RPMI7951 (cell line): Measurements from ENCODE around the gene SIPA1. TPM values are rescaled to one million over a fixed set of nuclear protein-coding genes. Genes with fewer than 3 reads are reported as not detected.

Experiments used
- DNase-seq: peaks from one replicate; pipeline ENCODE4 v3.0.0-alpha.2; 2012; ENCODE audit warnings: low read depth
- total RNA-seq: library from RNA; depleted of rRNA; stranded (reverse); fragments of >200 nt; shearing (Covaris generic); gene quantifications from 2 replicates; pipeline ENCODE4 v1.2.3, GENCODE V29; 2014

SIPA1 gene
- total RNA-seq, 1 experiment from 2014 or later = 16.7 TPM

DNA sequence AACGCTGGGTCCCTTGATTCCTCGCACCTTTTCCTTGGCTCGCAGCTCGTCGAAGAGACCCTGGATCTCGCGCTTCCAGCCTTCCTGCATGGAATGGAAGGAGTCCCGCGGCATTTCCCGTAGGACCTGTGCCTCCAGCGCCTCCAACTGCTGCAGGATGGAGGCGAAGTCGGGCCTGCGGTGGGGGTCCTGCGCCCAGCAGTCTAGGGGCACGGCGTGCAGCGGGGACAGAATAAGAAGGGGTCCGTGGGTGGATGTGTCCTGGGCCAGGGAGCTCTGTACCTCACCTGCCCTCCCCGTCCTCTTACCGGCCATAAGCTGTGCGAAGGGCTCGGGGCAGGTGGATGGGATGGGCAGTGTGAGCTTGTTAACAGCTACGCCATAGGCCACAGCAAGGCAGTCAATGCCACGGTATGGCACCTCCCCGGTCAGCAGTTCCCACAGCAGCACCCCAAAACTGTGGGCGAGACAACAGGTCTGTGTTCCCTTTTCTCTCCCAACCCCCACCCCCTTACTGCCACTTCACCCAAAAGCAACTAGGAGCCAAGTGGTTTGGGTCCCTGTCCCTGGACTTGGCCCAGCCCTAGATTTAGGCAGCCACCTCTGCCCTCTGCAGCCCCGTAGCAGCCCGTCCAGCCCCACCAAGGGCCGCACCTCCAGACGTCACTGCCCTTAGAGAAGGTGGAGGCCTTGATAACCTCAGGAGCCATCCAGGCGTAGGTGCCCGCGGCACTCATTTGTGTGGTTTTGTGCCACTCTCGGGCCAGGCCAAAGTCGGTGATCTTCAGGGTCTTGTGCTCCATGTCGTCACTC is 30.1 kb upstream of the SIPA1 start:
- DNase-seq = no peak

- no peak for DNase-seq
These were observed 28.7 kb upstream of the SIPA1 start for GRCh38 chr11:65609229-65609628.

- DNase-seq = no peak
These were observed 28.2 kb upstream of the SIPA1 start for GRCh38 chr11:65609665-65610064.

DNA sequence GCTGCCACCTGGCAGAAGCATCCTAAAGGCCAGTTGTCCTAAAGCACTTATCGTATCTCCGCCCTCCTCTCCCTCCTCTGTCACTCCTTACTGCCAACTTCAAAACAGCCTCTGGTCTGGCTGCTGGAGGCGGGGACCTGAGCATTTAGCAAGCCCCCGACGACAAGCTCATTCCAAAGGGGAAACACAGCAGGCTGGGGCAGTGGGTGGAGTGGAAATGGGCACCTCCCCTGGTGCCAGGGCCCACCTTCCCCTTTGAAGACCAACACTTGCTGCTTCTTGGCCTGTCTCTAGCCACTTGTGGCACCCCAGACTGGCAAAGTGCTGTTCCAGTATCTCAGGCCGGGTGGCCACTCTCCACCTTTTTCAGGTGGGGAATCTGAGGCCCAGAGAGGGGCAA is 27.5 kb upstream of the SIPA1 start:
- no peak for DNase-seq

GRCh38 chr11:65611028-65611757 is 26.7 kb upstream of the SIPA1 start:
- DNase-seq = no peak

DNA sequence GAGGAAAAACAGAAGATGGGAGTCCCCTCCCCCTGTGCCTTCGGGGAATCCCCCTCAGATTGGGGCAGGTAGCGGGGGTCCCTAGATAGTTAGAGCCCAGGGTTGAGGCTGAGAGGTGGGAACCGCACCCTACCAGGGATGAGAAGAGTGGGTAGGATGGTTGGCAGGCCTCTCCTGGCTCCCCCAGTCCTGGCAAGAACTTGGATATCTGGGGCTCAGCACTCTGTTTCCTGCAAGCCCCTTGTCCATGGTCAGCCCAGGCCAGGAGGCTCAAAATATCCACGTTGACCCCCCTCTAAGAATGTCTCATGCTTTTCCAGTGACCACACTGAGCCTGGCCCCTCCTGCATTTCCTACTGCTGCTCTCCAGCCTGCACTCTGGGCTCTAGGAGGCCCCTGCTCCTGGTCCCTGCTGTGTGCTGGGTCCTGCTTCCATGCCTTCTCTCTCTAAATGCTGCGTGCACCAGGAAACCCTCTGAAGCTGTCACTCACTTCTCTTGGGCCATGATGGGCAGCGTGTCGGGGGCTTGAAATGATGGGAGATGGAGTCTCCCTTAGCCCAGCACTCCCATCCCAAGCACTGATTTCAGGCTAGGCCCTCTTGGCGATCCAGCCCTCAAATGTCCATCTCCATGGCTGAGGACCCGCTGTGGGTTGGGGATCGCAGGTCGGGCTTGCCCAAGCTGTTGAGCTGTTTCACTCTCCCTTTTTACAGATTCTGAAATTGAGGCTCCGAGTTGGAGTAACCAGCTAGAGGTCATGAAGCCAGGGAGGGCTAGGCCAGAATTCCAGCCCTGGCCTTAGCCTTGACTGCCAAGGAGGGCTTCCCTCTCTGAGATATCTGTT is 25.9 kb upstream of the SIPA1 start:
- DNase-seq = no peak

GRCh38 chr11:65612691-65613090 is 25.2 kb upstream of the SIPA1 start:
- no peak for DNase-seq

DNA sequence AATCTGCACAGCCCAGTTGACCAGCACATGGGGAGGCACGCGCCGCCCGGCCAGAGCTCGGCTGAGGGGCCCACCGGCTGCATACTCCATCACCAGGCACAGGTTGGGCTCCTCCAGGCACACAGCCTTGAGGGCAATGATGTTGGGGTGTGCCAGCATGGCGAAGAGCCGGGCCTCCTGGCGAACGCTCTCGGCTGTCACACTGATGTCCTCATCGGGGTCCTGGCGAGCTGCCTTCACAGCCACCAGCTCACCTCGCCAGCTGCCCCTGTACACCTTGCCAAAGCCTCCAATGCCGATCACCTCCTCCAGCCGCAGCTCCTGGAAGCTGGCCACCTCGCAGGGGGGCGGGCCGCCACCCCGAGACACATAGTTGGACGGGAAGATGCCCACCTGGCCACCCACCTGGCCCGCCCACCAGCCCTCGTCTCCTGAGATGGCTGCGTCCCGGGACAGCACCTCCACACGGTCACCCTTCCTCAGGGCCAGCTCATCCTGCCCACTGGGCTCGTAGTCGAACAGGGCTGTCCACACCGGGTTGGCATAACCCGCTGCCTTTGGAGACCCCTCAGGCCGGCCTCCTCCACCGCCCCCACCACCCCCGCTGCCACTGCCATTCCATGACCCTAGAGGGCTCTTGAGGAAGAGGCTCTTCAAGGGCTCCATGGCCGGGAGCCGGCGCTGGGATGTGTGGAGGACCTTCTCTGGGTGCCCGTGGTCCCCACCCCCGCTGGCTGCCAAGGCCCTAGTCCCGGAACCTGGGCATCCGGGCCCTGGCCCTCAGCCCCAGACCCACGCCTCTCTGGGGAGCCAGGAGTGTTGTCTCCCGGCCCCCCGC is 24.6 kb upstream of the SIPA1 start:
- no peak for DNase-seq

DNA sequence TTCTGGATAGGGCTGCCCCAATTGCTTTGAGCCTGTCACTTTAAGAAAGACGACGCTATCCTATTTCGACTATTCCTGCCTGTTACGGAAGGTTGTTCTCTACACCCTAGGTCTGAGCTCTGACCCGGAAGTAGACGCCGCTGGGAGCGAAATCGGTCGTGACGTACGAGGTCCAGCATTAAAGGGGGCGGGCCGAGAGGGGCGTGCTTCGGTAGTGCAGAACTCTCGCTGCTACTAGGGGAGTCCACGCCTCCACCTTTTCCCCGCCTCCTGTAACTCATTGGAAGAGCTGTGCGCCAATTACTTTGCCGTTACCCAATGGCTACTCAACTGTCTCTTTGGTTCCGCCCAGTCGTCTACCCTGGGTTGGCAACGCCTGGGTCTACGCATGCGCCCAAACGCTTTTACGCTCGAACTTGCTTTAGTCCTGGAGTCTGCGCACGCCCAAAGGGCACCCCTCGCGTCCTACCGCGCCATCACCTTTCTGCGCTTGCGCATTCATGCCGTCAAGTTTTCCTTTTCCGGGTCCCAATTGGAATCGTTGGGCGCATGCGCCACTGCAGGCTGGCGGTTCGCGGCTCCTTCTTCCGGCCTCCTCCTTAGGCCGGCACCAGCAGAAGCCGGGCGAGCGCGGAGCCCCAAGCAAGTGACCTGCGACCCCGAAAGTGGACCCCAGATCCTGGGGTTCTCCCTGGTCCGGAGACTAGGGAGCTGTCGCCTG is 22.5 kb upstream of the SIPA1 start, which contains the start of gene PCNX3:
Gene PCNX3, plus strand, starts transcription at position 548 of the 721 bp plus-strand sequence. CDS start 536 bp downstream, outside the sequence.
- DNase-seq = peak; percentile 100

- no peak for DNase-seq
These were observed 21.8 kb upstream of the SIPA1 start for GRCh38 chr11:65615950-65616574.

DNA sequence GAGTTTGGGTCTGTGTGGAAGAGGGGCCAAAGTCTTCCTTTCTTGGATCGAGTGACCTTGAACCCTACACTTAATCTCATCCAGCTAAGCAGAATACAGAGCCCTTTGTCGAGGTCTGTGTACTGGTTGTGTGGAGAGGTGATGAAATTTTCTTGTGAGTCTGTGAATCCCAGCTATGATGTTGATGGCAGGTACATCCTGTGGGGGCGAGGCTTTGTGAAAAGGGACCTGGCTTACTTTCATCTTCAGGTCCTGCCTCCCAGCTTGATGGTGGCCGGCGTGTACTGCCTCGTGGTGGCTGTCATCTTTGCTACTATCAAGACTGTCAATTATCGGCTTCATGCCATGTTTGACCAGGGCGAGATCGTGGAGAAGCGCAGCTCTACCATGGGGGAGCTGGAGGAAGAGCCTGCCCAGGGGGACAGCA is 21.3 kb upstream of the SIPA1 start:
- DNase-seq = no peak

DNA sequence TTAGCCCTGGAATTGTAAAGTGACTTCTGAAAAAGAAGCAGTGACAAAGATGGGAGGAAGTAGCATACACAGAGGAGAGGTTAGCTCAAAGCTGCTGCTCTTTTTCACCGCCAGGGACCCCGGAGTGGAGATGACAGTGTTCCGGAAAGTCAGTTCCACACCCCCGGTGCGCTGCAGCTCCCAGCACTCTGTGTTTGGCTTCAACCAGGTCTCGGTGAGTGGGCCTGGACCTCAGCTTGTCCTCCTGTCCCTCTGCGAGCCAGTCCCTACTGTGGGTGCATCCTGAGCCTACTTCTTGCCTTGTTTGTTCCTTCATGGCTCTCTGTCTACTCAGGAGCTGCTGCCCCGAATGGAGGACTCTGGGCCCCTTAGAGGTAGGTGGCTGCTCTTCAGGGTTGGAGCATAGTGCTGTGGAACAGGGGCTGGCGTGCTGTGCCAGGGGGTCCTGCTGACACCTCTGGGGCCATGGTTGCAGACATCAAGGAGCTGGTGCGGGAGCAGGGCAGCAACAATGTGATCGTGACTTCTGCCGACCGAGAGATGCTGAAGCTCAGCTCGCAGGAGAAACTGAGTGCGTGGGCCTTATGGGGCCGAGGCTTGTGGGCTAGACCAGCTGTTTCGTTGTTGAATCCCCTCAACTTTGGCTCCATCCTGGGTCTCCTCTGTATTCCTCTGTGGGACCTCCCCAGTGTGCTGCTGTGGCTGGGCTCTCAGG is 20.6 kb upstream of the SIPA1 start:
- no peak for DNase-seq

GRCh38 chr11:65617990-65618751 is 19.7 kb upstream of the SIPA1 start:
- DNase-seq = no peak

DNA sequence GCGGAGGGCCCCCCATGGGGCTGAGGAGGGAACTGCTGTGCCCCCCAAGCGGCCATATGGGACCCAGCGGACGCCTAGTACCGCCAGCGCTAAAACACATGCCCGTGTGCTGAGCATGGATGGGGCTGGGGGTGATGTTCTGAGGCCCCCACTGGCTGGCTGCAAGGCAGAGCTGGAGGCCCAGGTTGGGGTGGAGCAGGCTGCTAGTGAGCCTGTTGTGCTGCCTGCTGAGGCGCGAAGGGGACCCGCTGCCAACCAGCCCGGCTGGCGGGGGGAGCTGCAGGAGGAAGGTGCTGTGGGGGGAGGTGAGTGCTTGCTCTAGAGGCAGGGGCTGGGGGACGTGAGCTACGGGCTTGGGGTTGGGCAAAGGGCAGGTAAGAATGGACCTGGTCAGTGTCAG is 19.1 kb upstream of the SIPA1 start:
- no peak for DNase-seq

GRCh38 chr11:65619281-65619928 is 18.5 kb upstream of the SIPA1 start:
- no peak for DNase-seq

- no peak for DNase-seq
These were observed 17.2 kb upstream of the SIPA1 start for GRCh38 chr11:65620666-65621065.

DNA sequence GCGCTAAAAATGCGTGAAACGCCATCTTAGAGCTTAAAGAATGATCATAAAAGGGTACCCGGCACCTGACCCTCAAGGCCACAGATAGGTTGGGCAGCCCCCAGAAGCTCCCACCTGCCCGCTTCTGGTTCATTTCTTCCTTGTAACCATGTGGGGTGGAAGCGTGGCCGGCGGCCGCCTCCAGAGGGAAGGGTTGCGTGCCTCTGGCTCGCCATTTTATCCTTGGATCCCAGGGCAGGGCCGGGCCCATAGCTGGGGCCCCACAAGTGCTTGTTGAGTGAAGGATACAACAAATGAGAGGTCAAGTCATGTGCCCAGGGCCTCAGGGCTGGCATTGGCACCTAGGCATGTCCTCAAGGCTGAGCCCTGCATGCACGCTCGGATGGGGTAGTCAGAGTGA is 16.4 kb upstream of the SIPA1 start:
- DNase-seq = no peak

DNA sequence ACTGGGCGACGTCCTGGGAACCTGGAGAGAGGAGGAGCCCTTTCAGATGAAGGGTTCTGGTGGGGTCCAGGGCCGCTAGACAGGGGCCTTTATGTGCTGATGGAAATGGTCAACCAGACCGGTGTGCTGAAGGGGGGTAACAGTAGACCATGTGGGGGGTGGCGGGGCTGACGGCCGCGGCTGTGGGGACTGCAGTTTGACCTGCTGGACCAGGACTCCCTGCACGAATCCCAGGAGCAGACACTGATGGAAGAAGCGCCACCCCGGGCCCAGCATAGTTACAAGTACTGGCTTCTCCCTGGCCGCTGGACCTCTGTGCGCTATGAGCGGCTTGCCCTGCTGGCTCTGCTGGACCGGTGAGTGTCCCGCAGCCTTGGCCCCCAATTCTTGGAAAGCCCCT is 15.9 kb upstream of the SIPA1 start:
- no peak for DNase-seq
